MM.1S (cell line): ENCODE measurements around the gene BFSP1.

Source experiments
- DNase-seq: peaks from one replicate; pipeline ENCODE4 v3.0.0-alpha.2; 2015
- H2AFZ ChIP-seq: fragments of 300-600 bp; sonication (generic); 2 replicates; pipeline ENCODE4 v1.6.0; 2016; ENCODE audit warnings: antibody characterized with exemption, low read length
- H3F3A ChIP-seq: fragments of 300-600 bp; sonication (generic); 2 replicates; pipeline ENCODE4 v1.6.1; 2016; ENCODE audit warnings: mild to moderate bottlenecking, antibody characterized with exemption, low read length, moderate library complexity, mixed read lengths; ENCODE audit not compliant: insufficient read depth
- H3K27ac ChIP-seq: fragments of 300-600 bp; sonication (generic); 2 replicates; pipeline ENCODE4 v1.5.1; 2016; ENCODE audit warnings: mild to moderate bottlenecking, low read length
- H3K27me3 ChIP-seq: fragments of 300-600 bp; sonication (generic); replicated peaks from 2 replicates; pipeline ENCODE4 v1.6.0; 2016; ENCODE audit warnings: low read length; ENCODE audit not compliant: insufficient read depth
- H3K36me3 ChIP-seq: fragments of 300-600 bp; sonication (generic); replicated peaks from 2 replicates; pipeline ENCODE4 v1.6.1; 2016; ENCODE audit warnings: mild to moderate bottlenecking, low read length, mixed read lengths; ENCODE audit not compliant: insufficient read depth
- H3K4me1 ChIP-seq: fragments of 300-600 bp; sonication (generic); 2 replicates; pipeline ENCODE4 v1.6.1; 2016; ENCODE audit warnings: low read length, mixed read lengths
- H3K4me2 ChIP-seq: fragments of 300-600 bp; sonication (generic); 2 replicates; pipeline ENCODE4 v1.6.0; 2016; ENCODE audit warnings: low read depth, low read length
- H3K4me3 ChIP-seq: fragments of 300-600 bp; sonication (generic); 2 replicates; pipeline ENCODE4 v1.5.1; 2016; ENCODE audit warnings: low read length, mixed read lengths
- H3K79me2 ChIP-seq: fragments of 300-600 bp; sonication (generic); 2 replicates; pipeline ENCODE4 v1.6.1; 2016; ENCODE audit warnings: mixed run types, low read length, mixed read lengths
- H3K9ac ChIP-seq: fragments of 300-600 bp; sonication (generic); 2 replicates; pipeline ENCODE4 v1.6.1; 2016; ENCODE audit warnings: low read length, mixed read lengths
- H3K9me2 ChIP-seq: fragments of 300-600 bp; sonication (generic); replicated peaks from 2 replicates; pipeline ENCODE4 v1.6.1; 2016; ENCODE audit warnings: mild to moderate bottlenecking, low read length, mixed read lengths; ENCODE audit not compliant: insufficient read depth
- H3K9me3 ChIP-seq: fragments of 300-600 bp; sonication (generic); replicated peaks from 2 replicates; pipeline ENCODE4 v1.6.1; 2016; ENCODE audit warnings: mild to moderate bottlenecking, low read length, mixed read lengths; ENCODE audit not compliant: insufficient read depth
- H4K20me1 ChIP-seq: fragments of 300-600 bp; sonication (generic); 2 replicates; pipeline ENCODE4 v1.6.1; 2016; ENCODE audit warnings: mild to moderate bottlenecking, low read length, moderate library complexity, mixed read lengths; ENCODE audit not compliant: insufficient read depth
- EZH2 ChIP-seq: fragments of 300-600 bp; sonication (generic); optimal IDR thresholded peaks from 2 replicates; pipeline ENCODE3; 2017; ENCODE audit warnings: low read depth, mild to moderate bottlenecking, antibody characterized with exemption, low read length, mixed read lengths
- EZH2phosphoT487 ChIP-seq: fragments of 300-600 bp; sonication (generic); IDR thresholded peaks from 2 replicates; pipeline ENCODE4 v1.6.1; 2018; ENCODE audit warnings: antibody characterized with exemption, low read length
- TF ChIP-seq, protein P1 (sequence below): fragments of 300-600 bp; sonication (generic); IDR thresholded peaks from 2 replicates; pipeline ENCODE4 v1.5.1; 2016; ENCODE audit warnings: antibody characterized with exemption, low read length, mixed read lengths

The BFSP1 gene

GRCh38 chr20:17444091-17444490 is 87.1 kb downstream of the BFSP1 start:
- Histone ChIP-seq H3F3A (no peaks in the 10 kb centered on the region), H3K4me3 (no peak overlapping the region), H3K4me2 (no peak overlapping the region), H3K27me3 (no peaks in the 10 kb centered on the region), H3K4me1 (no peaks in the 10 kb centered on the region), H3K9ac (no peak overlapping the region), H3K79me2 (no peaks in the 10 kb centered on the region), H3K9me2 (no peaks in the 10 kb centered on the region), H2AFZ (no peak overlapping the region), H3K36me3 (no peaks in the 10 kb centered on the region), H3K27ac (no peak overlapping the region), H3K9me3 (no peaks in the 10 kb centered on the region), H4K20me1 (no peaks in the 10 kb centered on the region)
- DNase-seq = no peak
- TF ChIP-seq, protein P1, sequence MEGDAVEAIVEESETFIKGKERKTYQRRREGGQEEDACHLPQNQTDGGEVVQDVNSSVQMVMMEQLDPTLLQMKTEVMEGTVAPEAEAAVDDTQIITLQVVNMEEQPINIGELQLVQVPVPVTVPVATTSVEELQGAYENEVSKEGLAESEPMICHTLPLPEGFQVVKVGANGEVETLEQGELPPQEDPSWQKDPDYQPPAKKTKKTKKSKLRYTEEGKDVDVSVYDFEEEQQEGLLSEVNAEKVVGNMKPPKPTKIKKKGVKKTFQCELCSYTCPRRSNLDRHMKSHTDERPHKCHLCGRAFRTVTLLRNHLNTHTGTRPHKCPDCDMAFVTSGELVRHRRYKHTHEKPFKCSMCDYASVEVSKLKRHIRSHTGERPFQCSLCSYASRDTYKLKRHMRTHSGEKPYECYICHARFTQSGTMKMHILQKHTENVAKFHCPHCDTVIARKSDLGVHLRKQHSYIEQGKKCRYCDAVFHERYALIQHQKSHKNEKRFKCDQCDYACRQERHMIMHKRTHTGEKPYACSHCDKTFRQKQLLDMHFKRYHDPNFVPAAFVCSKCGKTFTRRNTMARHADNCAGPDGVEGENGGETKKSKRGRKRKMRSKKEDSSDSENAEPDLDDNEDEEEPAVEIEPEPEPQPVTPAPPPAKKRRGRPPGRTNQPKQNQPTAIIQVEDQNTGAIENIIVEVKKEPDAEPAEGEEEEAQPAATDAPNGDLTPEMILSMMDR = no peak
- TF ChIP-seq EZH2 = no peak
- TF ChIP-seq EZH2phosphoT487 = no peak
